ENCODE measurements around the gene CER1. TPM values are rescaled to one million over a fixed set of nuclear protein-coding genes. Genes with fewer than 3 reads are reported as not detected.

The CER1 gene
- total RNA-seq, 1 donor from 2014 or later, result 0.40 TPM

- Mint-ChIP-seq H3K9me3 (no peaks in the 10 kb centered on the region), H3K4me1 (no peaks in the 10 kb centered on the region), H3K4me3 (no peak overlapping the region), H3K27ac (ENCODE audit: unreplicated experiment) (no peak overlapping the region), H3K27me3 (ENCODE audit: low read depth) (no peaks in the 10 kb centered on the region), H3K36me3 (ENCODE audit: low read depth) (peaks cover 11% of the 10 kb centered on the region)
- no peak for DNase-seq (ENCODE audit: low read depth, low spot score)
- TF ChIP-seq CTCF (conservative IDR thresholded peaks at IDR 0.05), result no peak
Measured at GRCh38 chr9:14674630-14675029, 47.9 kb downstream of the CER1 start.

DNA sequence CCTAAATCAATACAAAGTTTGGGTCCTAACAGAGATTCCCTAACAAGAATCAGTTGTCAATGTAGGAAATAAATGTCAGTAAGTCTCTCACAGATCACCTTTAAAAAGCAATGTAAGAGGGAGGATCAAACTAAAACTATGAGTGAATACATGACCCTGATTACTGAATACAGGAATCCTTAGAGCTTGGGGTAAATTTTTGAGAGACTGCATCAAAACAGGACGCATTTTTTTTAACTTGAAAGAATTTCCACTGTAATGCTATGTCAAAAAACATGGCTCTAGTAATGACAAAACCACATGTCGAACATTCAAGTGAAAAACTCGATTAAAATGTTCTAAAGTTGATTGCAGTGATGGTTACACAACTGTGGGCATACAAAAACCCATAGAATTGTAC lies 51.2 kb downstream of the CER1 start:
- DNase-seq (ENCODE audit: low read depth, low spot score), result no peak
- no peaks in the 10 kb centered on the region for H3K27me3 Mint-ChIP-seq (ENCODE audit: low read depth)
- no peak overlapping the region for H3K27ac Mint-ChIP-seq (ENCODE audit: unreplicated experiment)
- peaks cover 11% of the 10 kb centered on the region for H3K36me3 Mint-ChIP-seq (ENCODE audit: low read depth)
- no peak overlapping the region for H3K4me3 Mint-ChIP-seq
- TF ChIP-seq CTCF (conservative IDR thresholded peaks at IDR 0.05), result no peak
- no peaks in the 10 kb centered on the region for H3K9me3 Mint-ChIP-seq
- H3K4me1 Mint-ChIP-seq, result no peaks in the 10 kb centered on the region

GRCh38 chr9:14670718-14671117 lies 51.8 kb downstream of the CER1 start:
- Mint-ChIP-seq H3K27me3 (ENCODE audit: low read depth) (no peaks in the 10 kb centered on the region), H3K4me3 (no peak overlapping the region), H3K4me1 (no peaks in the 10 kb centered on the region), H3K9me3 (no peaks in the 10 kb centered on the region), H3K36me3 (ENCODE audit: low read depth) (peaks cover 8% of the 10 kb centered on the region), H3K27ac (ENCODE audit: unreplicated experiment) (no peak overlapping the region)
- TF ChIP-seq CTCF (conservative IDR thresholded peaks at IDR 0.05), result no peak
- DNase-seq (ENCODE audit: low read depth, low spot score), result no peak

Other genes starting within 250 kb of the CER1 start
- 13.2 and 13.8 TPM in 2 replicates for gene ZDHHC21, start 29.3 kb downstream of the CER1 start, total RNA-seq
- 57.5 and 57.7 TPM in 2 replicates for gene FREM1, start 187.7 kb upstream of the CER1 start, total RNA-seq

Measured in neural crest cell (in vitro differentiated cells).